ENCODE measurements around the gene SPIB.
A peak's percentile ranks its signal among the peaks of the same experiment; 100 is the strongest.

The SPIB gene

DNA sequence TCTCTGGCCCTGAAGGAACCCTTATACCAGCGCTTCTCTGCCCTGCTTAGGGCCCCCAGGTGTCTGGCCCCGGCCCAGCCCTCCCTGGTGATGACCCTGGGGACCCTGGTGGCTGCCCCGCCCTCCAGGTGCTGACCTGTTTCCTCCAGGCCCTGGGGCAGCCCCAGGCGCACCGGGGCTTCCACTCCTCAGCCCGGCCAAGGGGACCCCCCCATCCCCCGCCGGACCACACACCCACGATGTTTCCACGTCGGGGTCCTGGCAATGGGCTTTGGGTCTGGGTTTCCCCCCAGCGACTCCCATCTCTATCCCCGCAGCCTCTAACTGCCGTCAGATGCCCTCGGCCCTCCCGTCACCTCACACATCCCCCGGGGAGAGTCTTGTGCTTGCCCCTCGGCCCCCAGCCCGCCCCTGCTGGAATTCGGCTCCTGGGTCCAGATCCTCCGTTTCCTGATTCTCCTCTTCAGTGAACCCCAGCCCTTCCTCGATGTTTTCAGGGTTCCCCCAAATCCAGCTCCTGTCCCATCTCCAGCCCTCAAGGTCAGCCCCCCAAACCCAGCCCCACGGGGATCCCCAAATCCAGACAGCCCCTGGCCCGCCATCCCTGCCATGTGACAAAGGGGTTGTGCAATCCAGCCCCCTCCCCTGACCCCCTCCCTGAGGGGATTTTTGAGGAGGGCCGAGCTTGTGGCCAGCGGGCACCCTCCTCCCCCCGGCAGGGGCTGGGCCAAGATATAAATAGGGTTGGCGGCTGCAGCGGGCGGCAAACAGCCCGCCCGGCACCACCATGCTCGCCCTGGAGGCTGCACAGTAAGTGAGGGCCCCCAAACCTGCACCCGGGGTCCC, at the start of gene SPIB:
Gene SPIB, plus strand, starts transcription at position 763 of the 846 bp plus-strand sequence. Its CDS starts 25 bp downstream, at position 788.
- peak within 1 kb of the TSS; percentile 78 for H3K4me3 ChIP-seq (ENCODE audit: low read depth, low read length)
- DNase-seq (ENCODE audit: low read depth): peak; percentile 68
- TF ChIP-seq, protein P1, sequence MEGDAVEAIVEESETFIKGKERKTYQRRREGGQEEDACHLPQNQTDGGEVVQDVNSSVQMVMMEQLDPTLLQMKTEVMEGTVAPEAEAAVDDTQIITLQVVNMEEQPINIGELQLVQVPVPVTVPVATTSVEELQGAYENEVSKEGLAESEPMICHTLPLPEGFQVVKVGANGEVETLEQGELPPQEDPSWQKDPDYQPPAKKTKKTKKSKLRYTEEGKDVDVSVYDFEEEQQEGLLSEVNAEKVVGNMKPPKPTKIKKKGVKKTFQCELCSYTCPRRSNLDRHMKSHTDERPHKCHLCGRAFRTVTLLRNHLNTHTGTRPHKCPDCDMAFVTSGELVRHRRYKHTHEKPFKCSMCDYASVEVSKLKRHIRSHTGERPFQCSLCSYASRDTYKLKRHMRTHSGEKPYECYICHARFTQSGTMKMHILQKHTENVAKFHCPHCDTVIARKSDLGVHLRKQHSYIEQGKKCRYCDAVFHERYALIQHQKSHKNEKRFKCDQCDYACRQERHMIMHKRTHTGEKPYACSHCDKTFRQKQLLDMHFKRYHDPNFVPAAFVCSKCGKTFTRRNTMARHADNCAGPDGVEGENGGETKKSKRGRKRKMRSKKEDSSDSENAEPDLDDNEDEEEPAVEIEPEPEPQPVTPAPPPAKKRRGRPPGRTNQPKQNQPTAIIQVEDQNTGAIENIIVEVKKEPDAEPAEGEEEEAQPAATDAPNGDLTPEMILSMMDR (IDR thresholded peaks at IDR 0.05; ENCODE audit: insufficient read depth, low read depth, low read length, missing control alignments): no peak

DNA sequence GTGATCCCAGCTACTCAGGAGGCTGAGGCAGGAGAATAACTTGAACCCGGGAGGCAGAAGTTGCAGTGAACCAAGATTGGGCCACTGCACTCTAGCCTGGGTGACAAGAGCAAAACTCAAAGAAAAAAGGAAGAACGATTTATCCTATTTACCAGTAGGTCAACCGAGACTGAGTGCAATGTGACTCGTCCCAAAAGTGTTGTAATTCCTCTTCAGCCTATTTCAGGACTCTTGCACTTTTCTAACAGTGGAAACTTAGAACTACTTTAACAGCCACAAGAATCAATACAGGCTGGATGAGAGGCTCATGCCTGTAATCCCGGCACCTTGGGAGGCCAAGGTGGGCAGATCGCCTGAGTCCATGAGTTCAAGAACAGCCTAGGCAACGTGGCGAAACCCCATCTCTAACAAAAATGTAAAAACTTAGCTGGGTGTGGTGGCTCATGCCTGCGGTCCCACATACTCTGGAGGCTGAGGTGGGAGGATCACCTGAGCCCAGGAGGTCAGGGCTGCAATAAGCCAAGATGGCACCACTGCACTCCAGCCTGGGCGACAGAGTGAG, 46.7 kb upstream of the SPIB start:
- no peak overlapping the region for H3K4me3 ChIP-seq (ENCODE audit: low read depth, low read length)
- DNase-seq (ENCODE audit: low read depth): no peak
- TF ChIP-seq, protein P1 (IDR thresholded peaks at IDR 0.05; ENCODE audit: insufficient read depth, low read depth, low read length, missing control alignments): no peak

GRCh38 chr19:50376166-50377050, 42.3 kb upstream of the SPIB start, which contains the start of gene NR1H2:
Gene NR1H2 (plus strand): TSS chr19:50376457. CDS start chr19:50377606, 1,149 bp downstream.
- TF ChIP-seq, protein P1 (IDR thresholded peaks at IDR 0.05; ENCODE audit: insufficient read depth, low read depth, low read length, missing control alignments): no peak
- peak within 1 kb of the TSS; percentile 100 for H3K4me3 ChIP-seq (ENCODE audit: low read depth, low read length)
- peak; percentile 99 for DNase-seq (ENCODE audit: low read depth)

GRCh38 chr19:50377051-50377461, 41.7 kb upstream of the SPIB start:
- DNase-seq (ENCODE audit: low read depth): no peak
- TF ChIP-seq, protein P1 (IDR thresholded peaks at IDR 0.05; ENCODE audit: insufficient read depth, low read depth, low read length, missing control alignments): no peak
- peak overlapping the region; percentile 48 for H3K4me3 ChIP-seq (ENCODE audit: low read depth, low read length)

DNA sequence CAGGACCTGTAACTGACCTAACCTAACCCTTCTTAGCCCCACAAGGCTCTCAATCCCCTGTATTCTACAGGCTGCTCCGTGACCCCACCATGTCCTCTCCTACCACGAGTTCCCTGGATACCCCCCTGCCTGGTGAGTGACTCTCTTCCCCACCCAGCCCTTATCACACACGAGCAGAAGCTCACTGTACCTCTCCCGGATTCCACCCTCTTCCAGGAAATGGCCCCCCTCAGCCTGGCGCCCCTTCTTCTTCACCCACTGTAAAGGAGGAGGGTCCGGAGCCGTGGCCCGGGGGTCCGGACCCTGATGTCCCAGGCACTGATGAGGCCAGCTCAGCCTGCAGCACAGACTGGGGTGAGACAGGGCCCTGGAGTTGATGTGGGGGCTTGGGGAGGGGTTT, 41.2 kb upstream of the SPIB start:
- TF ChIP-seq, protein P1 (IDR thresholded peaks at IDR 0.05; ENCODE audit: insufficient read depth, low read depth, low read length, missing control alignments): no peak
- no peak overlapping the region for H3K4me3 ChIP-seq (ENCODE audit: low read depth, low read length)
- DNase-seq (ENCODE audit: low read depth): no peak

DNA sequence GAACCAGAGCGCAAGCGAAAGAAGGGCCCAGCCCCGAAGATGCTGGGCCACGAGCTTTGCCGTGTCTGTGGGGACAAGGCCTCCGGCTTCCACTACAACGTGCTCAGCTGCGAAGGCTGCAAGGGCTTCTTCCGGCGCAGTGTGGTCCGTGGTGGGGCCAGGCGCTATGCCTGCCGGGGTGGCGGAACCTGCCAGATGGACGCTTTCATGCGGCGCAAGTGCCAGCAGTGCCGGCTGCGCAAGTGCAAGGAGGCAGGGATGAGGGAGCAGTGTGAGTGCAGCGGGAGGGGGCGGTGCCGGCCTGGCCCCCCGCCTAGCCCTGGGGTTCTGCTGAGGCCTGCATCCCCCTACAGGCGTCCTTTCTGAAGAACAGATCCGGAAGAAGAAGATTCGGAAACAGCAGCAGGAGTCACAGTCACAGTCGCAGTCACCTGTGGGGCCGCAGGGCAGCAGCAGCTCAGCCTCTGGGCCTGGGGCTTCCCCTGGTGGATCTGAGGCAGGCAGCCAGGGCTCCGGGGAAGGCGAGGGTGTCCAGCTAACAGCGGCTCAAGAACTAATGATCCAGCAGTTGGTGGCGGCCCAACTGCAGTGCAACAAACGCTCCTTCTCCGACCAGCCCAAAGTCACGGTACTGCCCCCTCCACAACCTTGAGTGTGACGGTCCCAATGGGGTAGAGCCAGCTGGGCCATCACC, 40.4 kb upstream of the SPIB start:
- no peak for DNase-seq (ENCODE audit: low read depth)
- H3K4me3 ChIP-seq (ENCODE audit: low read depth, low read length): no peak overlapping the region
- TF ChIP-seq, protein P1 (IDR thresholded peaks at IDR 0.05; ENCODE audit: insufficient read depth, low read depth, low read length, missing control alignments): no peak

All from GM12865 (cell line).